Rectal smooth muscle tissue (tissue), 1 donor: Measurements from ENCODE around the gene PALM3.
"Not testable (repeated sequence)": the region's sequence is repeated elsewhere in the genome, so short reads cannot be mapped to it uniquely, and the experiment has no call there.

ENCODE experiments used
- H3K27ac ChIP-seq: one replicate; pipeline ENCODE4 v1.7.0; 2013; ENCODE audit warnings: low read depth, low read length, inconsistent platforms
- H3K27me3 ChIP-seq: one replicate; pipeline ENCODE4 v1.7.0; 2013; ENCODE audit warnings: low read length; ENCODE audit not compliant: control insufficient read depth, insufficient read depth
- H3K36me3 ChIP-seq: one replicate; pipeline ENCODE4 v1.7.0; 2013; ENCODE audit warnings: low read length; ENCODE audit not compliant: control insufficient read depth, insufficient read depth
- H3K4me1 ChIP-seq: one replicate; pipeline ENCODE4 v1.7.0; 2013; ENCODE audit warnings: low read length; ENCODE audit not compliant: control insufficient read depth, insufficient read depth
- H3K4me3 ChIP-seq: one replicate; pipeline ENCODE4 v1.7.0; 2013; ENCODE audit warnings: low read length
- H3K9ac ChIP-seq: one replicate; pipeline ENCODE4 v1.7.0; 2013; ENCODE audit warnings: low read length

Gene PALM3

DNA sequence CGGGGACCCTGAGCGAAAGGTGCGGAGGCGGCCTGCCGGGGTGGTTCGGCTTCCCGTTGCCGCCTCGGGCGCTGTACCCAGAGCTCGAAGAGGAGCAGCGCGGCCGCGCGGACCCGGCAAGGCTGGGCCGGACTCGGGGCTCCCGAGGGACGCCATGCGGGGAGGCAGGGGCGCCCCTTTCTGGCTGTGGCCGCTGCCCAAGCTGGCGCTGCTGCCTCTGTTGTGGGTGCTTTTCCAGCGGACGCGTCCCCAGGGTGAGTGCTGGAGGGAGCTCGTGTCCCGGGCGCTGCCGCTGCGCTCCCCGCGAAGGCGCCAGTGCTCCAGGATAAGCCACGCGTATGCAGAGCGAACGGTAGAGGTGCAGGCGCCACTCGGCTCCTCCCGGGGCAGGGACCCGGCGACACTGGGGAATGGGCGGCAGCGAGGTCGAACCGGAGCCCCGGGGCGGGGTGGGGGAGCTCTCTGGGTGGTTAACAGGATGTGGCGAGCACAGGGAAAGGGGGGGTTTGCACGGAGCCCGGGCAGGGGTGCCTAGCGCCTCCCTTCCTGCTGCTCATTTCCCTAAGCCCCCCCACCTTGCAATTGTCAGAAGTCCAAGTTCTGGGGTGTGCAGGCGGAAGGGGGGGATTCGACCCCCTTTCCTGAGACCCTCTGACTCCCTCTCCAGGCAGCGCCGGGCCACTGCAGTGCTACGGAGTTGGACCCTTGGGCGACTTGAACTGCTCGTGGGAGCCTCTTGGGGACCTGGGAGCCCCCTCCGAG lies 30.0 kb downstream of the PALM3 start, which contains the start of gene IL27RA:
Gene IL27RA (plus strand): TSS at position 44 of the 762 bp plus-strand sequence. CDS start 111 bp downstream, at position 155.
- H3K9ac ChIP-seq, result peak within 1 kb of the TSS; percentile 30
- H3K36me3 ChIP-seq, result no peaks in the 10 kb centered on the region
- no peaks in the 10 kb centered on the region for H3K4me1 ChIP-seq
- H3K4me3 ChIP-seq, result peak within 1 kb of the TSS; percentile 82
- H3K27ac ChIP-seq, result no peak within 1 kb of the TSS
- H3K27me3 ChIP-seq, result no peaks in the 10 kb centered on the region

DNA sequence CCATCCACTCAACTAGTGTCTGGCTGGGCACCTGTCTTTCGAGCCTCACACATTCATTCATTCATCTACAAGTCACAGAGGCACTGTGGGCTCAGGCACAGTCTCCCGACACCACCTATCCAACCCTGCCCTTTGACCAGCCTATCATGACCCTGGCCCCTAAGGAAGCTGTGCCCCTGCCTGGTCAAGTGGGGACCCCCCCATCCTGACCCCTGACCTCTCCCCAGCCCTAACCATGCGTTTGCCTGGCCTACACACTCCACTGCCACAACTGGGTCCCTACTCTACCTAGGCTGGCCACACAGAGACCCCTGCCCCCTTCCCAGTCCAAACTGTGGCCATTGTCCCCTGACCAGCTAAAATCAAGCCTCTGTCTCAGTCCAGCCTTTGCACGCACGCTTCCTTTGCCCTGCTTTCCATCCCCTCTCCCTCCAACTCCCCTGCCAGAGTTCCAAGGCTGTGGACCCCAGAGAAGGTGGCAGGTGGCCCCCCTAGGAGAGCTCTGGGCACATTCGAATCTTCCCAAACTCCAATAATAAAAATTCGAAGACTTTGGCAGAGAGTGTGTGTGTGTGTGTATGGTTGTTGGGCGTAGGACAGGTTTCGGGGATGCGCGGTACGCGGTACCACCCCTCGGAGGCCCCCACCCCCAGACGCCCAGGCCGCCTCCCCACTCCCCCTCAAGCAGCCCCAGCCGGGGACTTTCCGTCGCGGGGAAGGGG lies 30.7 kb downstream of the PALM3 start:
- H3K9ac ChIP-seq, result no peak overlapping the region
- no peaks in the 10 kb centered on the region for H3K36me3 ChIP-seq
- H3K4me1 ChIP-seq, result no peaks in the 10 kb centered on the region
- H3K27me3 ChIP-seq, result no peaks in the 10 kb centered on the region
- peak overlapping the region; percentile 82 for H3K4me3 ChIP-seq
- no peak overlapping the region for H3K27ac ChIP-seq

DNA sequence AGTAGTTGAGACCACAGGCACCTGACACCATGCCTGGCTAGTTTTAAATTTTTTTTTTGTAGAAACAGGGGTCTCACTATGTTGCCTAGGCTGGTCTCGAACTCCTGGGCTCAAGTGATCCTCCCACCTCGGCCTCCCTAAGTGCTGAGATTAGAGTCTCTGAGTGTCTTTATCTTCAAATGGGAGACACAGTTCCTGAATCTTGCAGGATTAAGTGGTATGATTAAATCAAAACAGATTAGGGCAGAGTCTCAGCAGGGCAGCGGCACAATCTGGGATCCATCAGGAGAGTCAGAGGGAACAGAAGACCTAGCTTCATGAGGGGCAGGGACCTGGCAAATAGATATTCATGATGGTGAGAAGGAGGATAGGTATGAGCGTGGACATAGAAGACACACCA lies 33.0 kb downstream of the PALM3 start:
- Histone ChIP-seq H3K4me1 (no peaks in the 10 kb centered on the region), H3K27ac (no peak overlapping the region), H3K36me3 (no peaks in the 10 kb centered on the region), H3K9ac (no peak overlapping the region), H3K4me3 (no peak overlapping the region), H3K27me3 (no peaks in the 10 kb centered on the region)

DNA sequence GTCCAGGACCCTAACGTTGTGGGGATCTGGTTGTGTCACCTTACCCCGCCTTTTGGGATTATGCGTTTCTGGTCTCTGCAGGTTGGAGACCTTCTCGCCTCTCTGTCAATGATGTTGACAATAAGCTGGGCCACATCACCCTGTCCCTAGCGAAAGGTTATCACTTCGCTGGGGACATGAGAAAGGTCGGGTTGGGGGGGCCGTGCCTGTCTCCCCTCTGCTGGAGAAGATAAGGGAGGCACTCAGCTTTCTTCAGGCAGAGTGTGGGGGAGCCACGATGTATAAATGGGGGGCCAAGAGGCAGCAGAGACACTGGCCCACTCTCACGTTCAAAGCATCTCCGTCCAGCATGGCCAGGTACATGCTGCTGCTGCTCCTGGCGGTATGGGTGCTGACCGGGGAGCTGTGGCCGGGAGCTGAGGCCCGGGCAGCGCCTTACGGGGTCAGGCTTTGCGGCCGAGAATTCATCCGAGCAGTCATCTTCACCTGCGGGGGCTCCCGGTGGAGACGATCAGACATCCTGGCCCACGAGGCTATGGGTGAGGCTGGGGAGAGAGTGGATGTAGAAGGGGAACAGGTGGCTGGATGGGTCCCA lies 33.9 kb downstream of the PALM3 start, which contains the start of gene RLN3:
Gene RLN3 (plus strand): TSS at position 293 of the 595 bp plus-strand sequence. CDS start 57 bp downstream, at position 350.
- Histone ChIP-seq H3K4me1 (no peaks in the 10 kb centered on the region), H3K36me3 (no peaks in the 10 kb centered on the region)

DNA sequence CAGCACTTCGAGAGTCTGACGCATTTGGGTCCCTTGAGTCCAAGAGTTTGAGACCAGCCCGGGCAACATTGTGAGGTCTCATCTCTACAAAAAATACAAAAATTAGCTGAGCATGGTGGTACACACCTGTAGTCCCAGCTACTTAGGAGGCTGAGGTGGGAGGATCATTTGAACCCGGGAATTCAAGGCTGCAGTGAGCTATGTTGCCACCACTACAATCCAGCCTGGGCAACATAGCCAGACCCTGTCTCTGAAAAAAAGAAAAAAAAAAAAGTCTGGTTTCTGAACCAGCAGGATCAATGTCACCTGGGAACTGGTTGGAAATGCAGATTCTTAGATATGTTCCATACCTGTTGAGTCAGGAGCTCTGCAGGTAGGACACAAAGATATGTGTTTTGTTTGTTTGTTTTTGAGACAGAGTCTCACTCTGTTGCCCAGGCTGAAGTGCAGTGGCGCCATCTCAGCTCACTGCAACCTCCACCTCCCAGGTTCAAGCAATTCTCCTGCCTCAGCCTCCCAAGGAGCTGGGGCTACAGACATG lies 35.2 kb downstream of the PALM3 start:
- not testable (repeated sequence) for H3K9ac ChIP-seq, H3K4me3 ChIP-seq, H3K36me3 ChIP-seq, H3K27me3 ChIP-seq, H3K27ac ChIP-seq, H3K4me1 ChIP-seq

More for the DNA sequence above, 33.9 kb downstream of the PALM3 start, which contains the start of gene RLN3:
- H3K4me3 ChIP-seq, result no peak within 1 kb of the TSS
- H3K9ac ChIP-seq, result no peak within 1 kb of the TSS
- no peaks in the 10 kb centered on the region for H3K27me3 ChIP-seq
- no peak within 1 kb of the TSS for H3K27ac ChIP-seq

DNA sequence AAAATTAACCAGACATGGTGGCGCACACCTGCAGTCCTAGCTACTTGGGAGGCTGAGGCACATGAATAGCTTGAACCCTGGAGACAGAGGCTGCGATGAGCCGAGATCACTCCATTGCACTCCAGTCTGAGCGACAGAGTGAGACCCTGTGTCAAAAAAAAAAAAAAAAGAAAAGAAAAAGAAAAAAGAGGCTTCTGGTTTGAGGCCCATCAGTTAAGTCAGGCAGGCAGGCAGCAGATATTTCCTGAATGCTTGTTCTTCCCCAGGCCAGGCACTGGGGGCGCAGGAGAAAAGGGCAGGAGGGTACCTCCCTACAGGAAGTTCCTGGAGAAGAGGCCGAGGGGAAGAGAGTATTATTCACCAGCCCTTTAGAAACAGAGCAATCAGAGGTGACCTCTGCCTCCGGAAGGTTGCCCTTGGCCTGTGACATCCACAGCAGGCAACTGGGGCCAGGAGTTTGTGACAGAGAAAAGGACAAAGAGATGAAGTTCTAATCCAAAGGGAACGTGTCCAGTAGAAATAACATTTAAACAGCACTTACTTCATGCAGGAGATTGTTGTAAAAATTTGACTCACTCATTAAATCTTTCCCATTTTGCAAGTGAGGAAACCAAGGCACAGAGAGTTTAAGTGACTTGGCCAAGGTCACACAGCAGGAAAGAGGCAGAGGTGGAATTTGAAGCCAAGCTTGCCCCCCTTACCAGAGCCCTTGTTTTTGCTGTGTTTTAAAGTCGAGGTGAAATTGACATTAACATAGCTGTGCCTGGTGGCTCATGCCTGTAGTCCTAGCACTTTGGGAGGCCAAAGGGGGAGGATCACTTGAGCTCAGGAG lies 38.3 kb downstream of the PALM3 start:
- Histone ChIP-seq H3K27me3 (no peaks in the 10 kb centered on the region), H3K36me3 (no peaks in the 10 kb centered on the region), H3K4me1 (no peaks in the 10 kb centered on the region), H3K4me3 (no peak overlapping the region), H3K27ac (no peak overlapping the region), H3K9ac (no peak overlapping the region)

DNA sequence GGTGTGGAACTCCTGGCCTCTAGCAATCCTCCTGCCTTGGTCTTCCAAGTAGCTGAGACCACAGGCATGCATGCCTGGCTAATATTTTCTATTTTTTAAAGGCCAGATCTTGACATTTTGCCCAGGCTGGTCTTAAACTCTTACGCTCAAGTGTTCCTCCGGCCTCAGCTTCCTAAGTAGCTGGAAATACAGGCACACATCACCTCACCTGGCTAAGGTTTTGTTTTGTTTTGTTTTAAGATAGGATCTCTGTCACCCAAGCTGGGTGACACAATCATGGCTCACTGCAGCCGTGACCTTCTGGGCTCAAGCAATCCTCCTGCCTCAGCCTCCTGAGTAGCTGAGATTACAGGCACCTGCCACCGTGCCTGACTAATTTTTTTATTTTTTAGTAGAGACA lies 39.4 kb downstream of the PALM3 start:
- Histone ChIP-seq H3K27ac (no peak overlapping the region), H3K27me3 (no peaks in the 10 kb centered on the region), H3K4me1 (no peaks in the 10 kb centered on the region), H3K9ac (no peak overlapping the region), H3K36me3 (no peaks in the 10 kb centered on the region), H3K4me3 (no peak overlapping the region)

DNA sequence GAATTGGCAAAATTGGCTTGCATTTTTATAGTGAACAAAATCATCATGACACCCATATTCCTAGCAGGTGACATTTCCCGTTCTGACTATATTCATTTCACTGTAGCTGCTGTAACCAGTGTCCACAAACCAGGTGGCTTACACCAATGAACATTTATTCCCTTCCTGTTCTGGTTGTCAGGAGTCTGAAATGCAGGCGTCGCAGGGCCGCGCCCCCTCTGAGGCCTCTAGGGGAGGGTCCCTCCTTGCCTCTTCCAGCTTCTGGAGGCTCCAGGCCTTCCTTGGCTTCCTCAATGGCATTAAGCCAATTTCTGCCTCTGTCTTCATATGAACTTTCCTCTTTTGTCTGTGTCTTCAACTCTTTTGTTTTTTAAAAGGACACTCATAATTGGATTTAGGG lies 40.4 kb downstream of the PALM3 start:
- no peak overlapping the region for H3K27ac ChIP-seq
- H3K27me3 ChIP-seq, result no peaks in the 10 kb centered on the region
- no peak overlapping the region for H3K9ac ChIP-seq
- no peak overlapping the region for H3K4me3 ChIP-seq
- no peaks in the 10 kb centered on the region for H3K4me1 ChIP-seq
- no peaks in the 10 kb centered on the region for H3K36me3 ChIP-seq

DNA sequence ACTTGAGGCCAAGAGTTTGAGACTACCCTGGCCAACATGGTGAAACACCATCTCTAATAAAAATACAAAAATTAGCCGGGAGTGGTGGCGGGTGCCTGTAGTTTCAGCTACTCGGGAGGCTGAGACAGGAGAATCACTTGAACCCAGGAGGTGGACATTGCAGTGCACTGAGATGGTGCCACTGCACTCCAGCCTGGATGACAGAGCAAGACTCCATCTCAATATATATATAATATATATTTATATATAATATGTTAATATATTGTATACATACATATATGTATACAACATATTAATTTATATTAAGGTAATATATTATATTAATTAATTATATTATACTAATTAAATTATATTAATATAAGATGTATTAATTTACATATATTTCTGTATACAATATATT lies 42.1 kb downstream of the PALM3 start:
- not testable (repeated sequence) for H3K27me3 ChIP-seq, H3K4me1 ChIP-seq, H3K27ac ChIP-seq, H3K36me3 ChIP-seq, H3K9ac ChIP-seq, H3K4me3 ChIP-seq

DNA sequence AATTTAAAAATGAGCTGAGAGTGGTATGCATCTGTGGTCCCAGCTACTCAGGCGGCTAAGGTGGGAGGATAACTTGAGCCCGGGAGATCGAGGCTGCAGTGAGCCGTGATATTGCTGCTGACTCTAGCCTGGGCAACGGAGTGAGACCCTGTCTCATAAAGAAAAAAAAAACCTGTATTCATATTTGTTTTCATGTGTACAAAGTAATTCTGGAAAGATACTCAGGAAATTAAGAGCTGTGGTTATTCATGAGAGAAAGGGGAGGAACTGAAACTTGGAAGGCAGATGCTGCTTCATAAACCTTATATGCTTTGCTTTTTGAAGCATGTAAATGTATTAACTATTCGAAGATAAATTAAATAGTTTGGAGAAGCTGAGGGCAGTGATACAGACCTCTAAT lies 42.8 kb downstream of the PALM3 start:
- Histone ChIP-seq H3K27me3 (no peaks in the 10 kb centered on the region), H3K36me3 (no peaks in the 10 kb centered on the region), H3K27ac (no peak overlapping the region), H3K4me3 (no peak overlapping the region), H3K4me1 (no peaks in the 10 kb centered on the region), H3K9ac (no peak overlapping the region)

DNA sequence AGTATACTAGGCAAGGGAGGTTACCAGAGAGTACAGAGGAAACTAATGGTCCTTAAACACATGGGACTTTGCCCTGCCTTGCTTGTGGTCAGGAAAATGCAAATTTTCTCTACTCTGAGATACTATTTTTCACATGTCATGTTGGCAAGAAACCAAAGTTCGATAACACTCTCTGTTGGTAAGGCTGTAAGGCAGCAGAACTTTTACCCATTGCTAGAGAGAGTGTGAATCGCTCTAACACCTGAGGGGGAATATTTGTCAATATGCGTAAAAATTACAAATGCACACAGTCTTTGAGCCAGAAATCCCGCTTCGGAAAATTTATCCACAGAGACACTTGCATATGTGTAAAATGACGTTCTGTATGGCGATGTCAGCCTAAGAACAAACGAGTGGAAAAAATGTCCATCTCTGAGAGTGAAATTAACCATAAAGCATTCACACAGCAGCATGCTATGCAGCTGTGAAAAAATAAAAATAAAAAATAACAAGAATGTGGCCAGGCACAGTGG lies 46.3 kb downstream of the PALM3 start:
- H3K9ac ChIP-seq, result no peak overlapping the region
- no peaks in the 10 kb centered on the region for H3K36me3 ChIP-seq
- no peaks in the 10 kb centered on the region for H3K4me1 ChIP-seq
- no peak overlapping the region for H3K4me3 ChIP-seq
- H3K27me3 ChIP-seq, result no peaks in the 10 kb centered on the region
- H3K27ac ChIP-seq, result no peak overlapping the region
